Measurements from ENCODE around the gene SLC12A7.

SLC12A7 gene

DNA sequence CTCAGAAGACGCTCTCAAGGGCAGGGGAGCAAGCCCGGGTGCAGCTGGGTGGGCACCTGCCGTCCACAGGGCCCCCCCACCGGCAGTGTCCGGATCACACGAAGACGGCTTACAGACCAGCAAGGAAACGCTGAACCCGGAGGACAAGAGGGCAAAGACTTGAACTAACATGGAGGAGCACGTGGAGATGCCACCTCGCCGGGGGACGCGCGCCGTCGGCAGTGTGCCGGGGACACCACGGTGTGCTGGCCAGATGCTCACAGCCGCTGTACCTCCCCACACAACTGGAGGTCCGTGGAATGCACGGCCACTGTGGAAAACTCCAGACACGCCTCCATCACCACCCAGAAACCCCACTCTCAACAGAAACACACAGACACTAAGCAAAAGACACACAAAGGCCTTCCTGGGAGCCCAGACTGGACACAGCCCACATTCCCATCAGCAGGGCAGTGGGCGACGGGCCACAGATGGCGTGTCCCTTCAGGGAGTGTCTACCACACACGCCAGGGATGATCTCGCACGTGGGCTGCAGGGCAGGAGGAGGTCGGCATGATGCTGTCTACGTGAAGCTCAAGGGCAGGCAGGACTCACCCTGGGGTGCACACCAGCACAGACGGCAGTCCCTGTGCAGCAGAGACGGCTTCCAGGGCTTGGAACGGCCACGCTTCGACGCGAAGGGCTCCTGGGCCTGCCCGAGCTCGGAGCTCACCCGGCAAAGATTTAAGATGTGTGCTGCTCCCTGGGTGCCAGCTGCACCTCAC lies 8.6 kb upstream of the SLC12A7 start:
- TF ChIP-seq, protein P1, sequence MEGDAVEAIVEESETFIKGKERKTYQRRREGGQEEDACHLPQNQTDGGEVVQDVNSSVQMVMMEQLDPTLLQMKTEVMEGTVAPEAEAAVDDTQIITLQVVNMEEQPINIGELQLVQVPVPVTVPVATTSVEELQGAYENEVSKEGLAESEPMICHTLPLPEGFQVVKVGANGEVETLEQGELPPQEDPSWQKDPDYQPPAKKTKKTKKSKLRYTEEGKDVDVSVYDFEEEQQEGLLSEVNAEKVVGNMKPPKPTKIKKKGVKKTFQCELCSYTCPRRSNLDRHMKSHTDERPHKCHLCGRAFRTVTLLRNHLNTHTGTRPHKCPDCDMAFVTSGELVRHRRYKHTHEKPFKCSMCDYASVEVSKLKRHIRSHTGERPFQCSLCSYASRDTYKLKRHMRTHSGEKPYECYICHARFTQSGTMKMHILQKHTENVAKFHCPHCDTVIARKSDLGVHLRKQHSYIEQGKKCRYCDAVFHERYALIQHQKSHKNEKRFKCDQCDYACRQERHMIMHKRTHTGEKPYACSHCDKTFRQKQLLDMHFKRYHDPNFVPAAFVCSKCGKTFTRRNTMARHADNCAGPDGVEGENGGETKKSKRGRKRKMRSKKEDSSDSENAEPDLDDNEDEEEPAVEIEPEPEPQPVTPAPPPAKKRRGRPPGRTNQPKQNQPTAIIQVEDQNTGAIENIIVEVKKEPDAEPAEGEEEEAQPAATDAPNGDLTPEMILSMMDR (IDR thresholded peaks at IDR 0.05; ENCODE audit: control insufficient read depth, extremely low read depth, insufficient read depth) = no peak
- DNase-seq (ENCODE audit: low read depth) = no peak

DNA sequence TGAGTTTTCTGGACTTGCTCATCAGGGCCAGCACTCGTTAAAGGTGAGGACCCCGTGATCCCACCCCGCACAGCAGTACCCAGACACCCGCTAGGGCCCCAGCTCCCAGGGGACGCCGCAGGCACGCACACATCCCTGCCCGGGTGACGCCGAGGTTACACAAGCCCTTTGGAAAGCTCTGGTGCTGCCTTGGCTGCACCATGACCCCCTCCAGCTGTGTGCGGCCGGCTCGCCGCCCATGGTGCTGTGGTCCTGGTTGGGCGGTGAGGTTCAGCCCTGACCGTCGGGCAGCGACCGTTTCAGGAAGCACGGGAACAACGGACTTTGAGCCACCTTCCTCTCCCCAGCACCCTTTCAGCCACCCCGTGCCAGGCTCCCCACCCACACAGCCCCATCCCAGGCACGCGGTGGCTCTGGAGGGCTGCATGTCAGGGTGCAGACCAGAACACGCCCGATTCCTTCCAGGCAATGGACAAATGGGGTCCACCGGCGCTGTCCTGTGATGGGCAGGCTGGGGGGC lies 7.5 kb upstream of the SLC12A7 start:
- no peak for DNase-seq (ENCODE audit: low read depth)
- H3K4me3 ChIP-seq (ENCODE audit: low read depth, low read length) = no peak overlapping the region
- TF ChIP-seq, protein P1 (IDR thresholded peaks at IDR 0.05; ENCODE audit: control insufficient read depth, extremely low read depth, insufficient read depth) = no peak

More for the DNA sequence above, 8.6 kb upstream of the SLC12A7 start:
- no peak overlapping the region for H3K4me3 ChIP-seq (ENCODE audit: low read depth, low read length)

DNA sequence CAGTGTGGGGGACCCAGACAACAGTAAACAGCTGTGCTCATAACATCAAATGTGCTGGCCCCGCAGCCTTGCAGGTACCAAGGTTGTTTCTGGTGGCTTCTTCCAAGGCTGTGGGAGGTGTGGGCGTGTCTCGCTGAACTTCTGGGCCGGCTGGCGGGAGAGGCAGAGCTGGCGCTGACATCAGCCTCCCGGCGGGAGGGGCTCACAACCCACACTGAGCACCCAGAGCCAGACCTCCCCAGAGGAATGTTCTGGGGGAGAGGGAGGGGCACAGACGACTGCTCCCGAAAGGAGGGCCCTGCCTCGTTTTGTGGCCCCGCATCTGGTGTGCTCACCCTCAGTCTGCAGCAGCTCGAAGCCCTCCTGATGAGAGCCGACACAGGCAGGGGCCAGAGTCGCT lies 6.9 kb upstream of the SLC12A7 start:
- H3K4me3 ChIP-seq (ENCODE audit: low read depth, low read length) = no peak overlapping the region
- DNase-seq (ENCODE audit: low read depth) = no peak
- TF ChIP-seq, protein P1 (IDR thresholded peaks at IDR 0.05; ENCODE audit: control insufficient read depth, extremely low read depth, insufficient read depth) = no peak

DNA sequence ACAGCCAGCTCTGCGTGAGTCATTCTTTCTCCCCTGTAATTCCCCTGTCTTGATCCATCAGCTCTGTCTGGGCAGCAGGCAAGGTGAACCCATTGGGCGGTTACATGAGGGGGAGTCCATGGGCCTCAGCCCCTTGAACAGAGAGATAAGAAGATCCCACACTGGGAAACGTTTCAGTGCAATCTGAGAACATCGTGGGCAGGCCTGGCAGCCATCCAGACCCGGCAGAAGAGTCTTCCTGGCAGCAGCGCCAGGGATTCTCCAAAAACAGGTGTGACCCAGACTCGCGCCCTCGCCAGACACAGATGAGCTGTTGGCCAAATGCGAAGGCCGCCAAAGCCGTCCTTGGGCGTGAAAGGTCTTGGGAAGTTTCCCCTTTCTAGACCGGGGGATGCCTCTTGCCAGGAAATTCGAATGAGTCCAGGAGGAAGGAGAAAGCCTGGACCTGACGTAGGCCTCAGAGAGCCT lies 6.4 kb upstream of the SLC12A7 start:
- DNase-seq (ENCODE audit: low read depth) = no peak

DNA sequence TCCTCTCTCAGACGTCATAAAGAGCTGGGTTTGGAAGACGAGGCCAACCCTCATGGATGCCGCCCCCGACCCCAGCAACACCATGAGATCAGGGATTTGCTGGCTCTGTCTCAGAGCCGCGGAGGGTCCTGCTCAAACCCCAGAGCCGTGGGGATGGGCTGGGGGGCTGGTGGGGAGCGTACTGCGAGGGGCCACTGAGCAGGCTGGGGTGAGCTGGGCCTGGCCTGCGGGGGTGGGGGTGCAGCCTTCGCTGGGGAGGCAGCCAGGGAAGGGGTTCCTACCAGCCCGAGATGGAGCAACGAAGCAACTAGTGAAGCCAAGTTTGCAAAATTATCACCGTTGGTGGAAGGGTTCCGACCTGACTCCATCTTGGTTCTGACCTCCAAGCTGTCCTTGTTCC lies 5.1 kb upstream of the SLC12A7 start:
- TF ChIP-seq, protein P1 (IDR thresholded peaks at IDR 0.05; ENCODE audit: control insufficient read depth, extremely low read depth, insufficient read depth) = no peak
- no peak for DNase-seq (ENCODE audit: low read depth)
- H3K4me3 ChIP-seq (ENCODE audit: low read depth, low read length) = no peak overlapping the region

More for the DNA sequence above, 6.4 kb upstream of the SLC12A7 start:
- H3K4me3 ChIP-seq (ENCODE audit: low read depth, low read length) = no peak overlapping the region
- TF ChIP-seq, protein P1 (IDR thresholded peaks at IDR 0.05; ENCODE audit: control insufficient read depth, extremely low read depth, insufficient read depth) = no peak

DNA sequence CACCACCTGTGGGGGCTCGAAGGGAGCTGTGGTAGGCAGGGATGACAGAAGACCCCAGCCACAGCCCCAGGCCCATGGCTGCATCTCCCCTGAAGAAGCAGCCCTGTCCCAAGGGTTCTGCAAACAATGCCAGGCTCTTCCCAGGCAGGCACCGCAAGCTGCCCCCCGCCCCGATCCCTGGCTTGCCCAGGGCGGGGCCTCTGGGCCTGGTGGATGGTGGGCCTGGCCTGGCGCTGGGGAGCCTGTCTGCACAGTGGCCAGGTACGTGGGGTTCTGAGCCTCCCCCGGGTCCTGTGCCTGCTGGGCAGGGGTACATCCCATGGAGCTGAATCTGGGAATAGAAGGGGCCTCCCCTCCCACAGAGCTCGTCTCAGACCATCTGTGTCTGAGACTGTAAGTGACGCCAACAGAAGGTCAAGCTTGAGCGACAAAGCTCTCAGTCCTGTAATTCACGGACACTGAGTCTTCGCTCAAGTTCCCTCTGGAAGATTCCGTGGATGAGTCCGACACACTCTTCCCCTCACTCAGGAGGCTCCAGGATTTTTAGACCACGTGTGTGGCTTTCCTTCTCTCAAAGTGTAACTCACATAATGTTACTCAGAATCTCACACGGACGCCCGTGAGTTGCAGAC lies 4.4 kb upstream of the SLC12A7 start:
- H3K4me3 ChIP-seq (ENCODE audit: low read depth, low read length) = no peak overlapping the region
- TF ChIP-seq, protein P1 (IDR thresholded peaks at IDR 0.05; ENCODE audit: control insufficient read depth, extremely low read depth, insufficient read depth) = no peak
- no peak for DNase-seq (ENCODE audit: low read depth)

Data from LNCaP clone FGC (cell line).